Liver (tissue), 9 donors: ENCODE measurements around the gene GLRA3. TPM values are rescaled to one million over a fixed set of nuclear protein-coding genes. Genes with fewer than 3 reads are reported as not detected.

ENCODE experiments used
- DNase-seq: peaks from one replicate; pipeline ENCODE4 v3.0.0-alpha.2; 2017; ENCODE audit warnings: low spot score
- H3K27ac ChIP-seq, 2 donors: one replicate each; pipeline ENCODE4 v1.7.0; 2013; ENCODE audit warnings: inconsistent platforms in 2 of 2, low read length in 2 of 2, control low read depth in 1 of 2, low read depth in 1 of 2, mild to moderate bottlenecking in 1 of 2
- H3K27me3 ChIP-seq, 4 donors: one replicate each; pipeline versions ENCODE4 v1.6.1 to v1.7.0; 2013; ENCODE audit warnings: low read length in 3 of 4, inconsistent platforms in 1 of 4, mild to moderate bottlenecking in 1 of 4, moderate library complexity in 1 of 4; ENCODE audit not compliant: control insufficient read depth in 4 of 4, insufficient read depth in 4 of 4
- H3K36me3 ChIP-seq, 4 donors: one replicate each; pipeline versions ENCODE4 v1.6.1 to v1.7.0; 2013; ENCODE audit warnings: low read length in 3 of 4, mild to moderate bottlenecking in 3 of 4, low read depth in 1 of 4, moderate library complexity in 1 of 4; ENCODE audit not compliant: control insufficient read depth in 4 of 4, insufficient read depth in 3 of 4
- H3K4me1 ChIP-seq, 4 donors: one replicate each; pipeline versions ENCODE4 v1.6.1 to v1.7.0; 2013; ENCODE audit warnings: low read length in 3 of 4, mild to moderate bottlenecking in 3 of 4, moderate library complexity in 1 of 4; ENCODE audit not compliant: control insufficient read depth in 4 of 4, insufficient read depth in 4 of 4
- H3K4me3 ChIP-seq, 3 donors: one replicate each; pipeline versions ENCODE4 v1.6.1 to v1.7.0; 2013; ENCODE audit warnings: low read length in 3 of 3, control low read depth in 1 of 3, low read depth in 1 of 3, mild to moderate bottlenecking in 1 of 3
- H3K9ac ChIP-seq, 2 donors: one replicate each; pipeline ENCODE4 v1.7.0; 2013; ENCODE audit warnings: low read length in 2 of 2, mild to moderate bottlenecking in 2 of 2, moderate library complexity in 2 of 2, control low read depth in 1 of 2, low read depth in 1 of 2
- H3K9me3 ChIP-seq, 4 donors: one replicate each; pipeline versions ENCODE4 v1.6.1 to v1.7.0; 2013; ENCODE audit warnings: low read length in 3 of 4; ENCODE audit not compliant: control insufficient read depth in 4 of 4
- EGR1 ChIP-seq, 2 donors: IDR thresholded peaks; 2 replicates each; pipeline ENCODE4 v1.6.1; 2016 to 2018; ENCODE audit warnings: antibody characterized with exemption in 2 of 2, low read depth in 2 of 2
- FOXA1 ChIP-seq: IDR thresholded peaks from 2 replicates; pipeline ENCODE4 v1.6.1; 2016; ENCODE audit warnings: antibody characterized with exemption
- FOXA2 ChIP-seq: IDR thresholded peaks from 2 replicates; pipeline ENCODE4 v1.6.1; 2016; ENCODE audit warnings: antibody characterized with exemption
- GABPA ChIP-seq, 2 donors: IDR thresholded peaks in 1 of 2; conservative IDR thresholded peaks in 1 of 2; 2 replicates each; pipeline ENCODE4 v1.6.1; 2016; ENCODE audit warnings: antibody characterized with exemption in 2 of 2, mild to moderate bottlenecking in 1 of 2, moderate library complexity in 1 of 2
- HNF4A ChIP-seq, 2 donors: conservative IDR thresholded peaks; 2 replicates each; pipeline ENCODE4 v1.6.1; 2016; ENCODE audit warnings: antibody characterized with exemption in 2 of 2, mild to moderate bottlenecking in 2 of 2
- HNF4G ChIP-seq: IDR thresholded peaks from 2 replicates; pipeline ENCODE4 v1.6.1; 2016; ENCODE audit warnings: antibody characterized with exemption
- JUND ChIP-seq, 2 donors: IDR thresholded peaks; 2 replicates each; pipeline ENCODE4 v1.6.1; 2016; ENCODE audit warnings: antibody characterized with exemption in 2 of 2
- NR2F2 ChIP-seq: IDR thresholded peaks from 2 replicates; pipeline ENCODE4 v1.6.1; 2016; ENCODE audit warnings: antibody characterized with exemption
- RAD21 ChIP-seq, 2 donors: IDR thresholded peaks; 2 replicates each; pipeline ENCODE4 v1.6.1; 2016; ENCODE audit warnings: antibody characterized with exemption in 2 of 2, mild to moderate bottlenecking in 2 of 2
- RXRA ChIP-seq, 2 donors: IDR thresholded peaks; 2 replicates each; pipeline ENCODE4 v1.6.1; 2017 to 2018; ENCODE audit warnings: antibody characterized with exemption in 2 of 2, mild to moderate bottlenecking in 1 of 2
- SP1 ChIP-seq: IDR thresholded peaks from 2 replicates; pipeline ENCODE4 v1.6.1; 2018; ENCODE audit warnings: antibody characterized with exemption, mild to moderate bottlenecking
- TAF1 ChIP-seq: conservative IDR thresholded peaks from 2 replicates; pipeline ENCODE4 v1.6.1; 2016; ENCODE audit warnings: antibody characterized with exemption, mild to moderate bottlenecking
- YY1 ChIP-seq: IDR thresholded peaks from 2 replicates; pipeline ENCODE4 v1.6.1; 2016; ENCODE audit warnings: antibody characterized with exemption, mild to moderate bottlenecking
- ZBTB33 ChIP-seq: IDR thresholded peaks from 2 replicates; pipeline ENCODE4 v1.6.1; 2016; ENCODE audit warnings: antibody characterized with exemption
- WGBS: extraction: QIAGEN DNeasy Blood & Tissue Kit; methylation state at CpG from one replicate; pipeline ENCODE4 v1.1.7; 2013; 5-methylcytosine and 5-hydroxymethylcytosine counted together
- polyA plus RNA-seq, 2 donors: library from polyadenylated mRNA; stranded (reverse) in 1 of 2; unstranded in 1 of 2; fragments of 200-250 nt in 1 of 2; fragments of >200 nt in 1 of 2; fragmentation: Nextera tagmentation in 1 of 2; extraction: Ambion mirVana in 1 of 2; gene quantifications; one replicate each; pipeline versions ENCODE4 v1.2.1 to v1.2.3, GENCODE V29; 2013 to 2015
- total RNA-seq, 2 donors: library from RNA; depleted of rRNA; stranded (reverse); fragments of >200 nt; gene quantifications; one replicate each; pipeline ENCODE4 v1.2.3, GENCODE V29; 2014
- TF ChIP-seq, protein P1 (sequence below): IDR thresholded peaks from 2 replicates; pipeline ENCODE4 v1.6.1; 2016; ENCODE audit warnings: antibody characterized with exemption
- TF ChIP-seq, protein P2 (sequence below): IDR thresholded peaks from 2 replicates; pipeline ENCODE4 v1.6.1; 2016; ENCODE audit warnings: antibody characterized with exemption
- donor health status: healthy.
- donor health status: healthy.
- donor health status: healthy.
- donor health status: healthy.
- donor health status: healthy.

Gene GLRA3
- total and polyA plus RNA-seq, 4 donors: not detected

GRCh38 chr4:174815282-174815681 is 13.8 kb downstream of the GLRA3 start:
- H3K9me3 ChIP-seq: no peaks in the 10 kb centered on the region
- no peak overlapping the region for H3K9ac ChIP-seq
- H3K27ac ChIP-seq: no peak overlapping the region
- no peaks in the 10 kb centered on the region for H3K36me3 ChIP-seq
- TF ChIP-seq RAD21 (IDR thresholded peaks at IDR 0.05): no peak
- no peak for TF ChIP-seq GABPA (IDR thresholded peaks at IDR 0.05 in 1 of 2, conservative IDR thresholded peaks at IDR 0.05 in 1 of 2)
- no peak for TF ChIP-seq FOXA1
- TF ChIP-seq TAF1: no peak
- no peak for TF ChIP-seq ZBTB33
- no peak for TF ChIP-seq HNF4G
- TF ChIP-seq FOXA2: no peak
- no peak for TF ChIP-seq RXRA (IDR thresholded peaks at IDR 0.05)
- TF ChIP-seq HNF4A (conservative IDR thresholded peaks at IDR 0.05): no peak
- TF ChIP-seq, protein P1, sequence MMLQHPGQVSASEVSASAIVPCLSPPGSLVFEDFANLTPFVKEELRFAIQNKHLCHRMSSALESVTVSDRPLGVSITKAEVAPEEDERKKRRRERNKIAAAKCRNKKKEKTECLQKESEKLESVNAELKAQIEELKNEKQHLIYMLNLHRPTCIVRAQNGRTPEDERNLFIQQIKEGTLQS: no peak
- no peak for TF ChIP-seq YY1
- TF ChIP-seq EGR1 (IDR thresholded peaks at IDR 0.05; ENCODE audit: low read depth in 2 of 2): no peak
- H3K4me1 ChIP-seq: no peaks in the 10 kb centered on the region
- WGBS: 75% methylated on average over 3 of the region's 3 CpGs
- no peak for DNase-seq
- H3K27me3 ChIP-seq: no peaks in the 10 kb centered on the region
- no peak overlapping the region for H3K4me3 ChIP-seq

DNA sequence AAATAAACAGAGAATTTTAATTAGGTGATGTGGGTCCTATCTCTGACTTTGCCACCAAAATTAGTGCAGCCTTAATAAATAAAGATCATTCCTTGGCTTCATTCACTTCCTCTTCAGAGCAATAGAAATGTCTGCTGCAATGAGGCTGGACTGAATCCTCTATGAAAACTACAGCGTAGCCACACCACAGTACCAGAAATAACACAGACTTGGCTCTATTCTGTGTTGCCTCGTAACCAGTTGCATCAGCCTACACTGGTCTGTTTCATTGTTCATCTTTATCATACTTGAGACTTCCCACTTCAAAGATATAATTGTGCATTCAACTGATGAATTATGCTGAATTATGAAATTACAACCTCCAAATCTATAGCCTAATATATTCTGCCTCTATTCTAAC is 15.8 kb downstream of the GLRA3 start:
- Histone ChIP-seq H3K27ac (no peak overlapping the region), H3K36me3 (no peaks in the 10 kb centered on the region), H3K27me3 (no peaks in the 10 kb centered on the region), H3K4me1 (no peaks in the 10 kb centered on the region), H3K9ac (no peak overlapping the region), H3K4me3 (no peak overlapping the region), H3K9me3 (no peaks in the 10 kb centered on the region)
- WGBS: 62% methylated on average over 2 of the region's 2 CpGs
- no peak for DNase-seq
- no peak for TF ChIP-seq EGR1 (IDR thresholded peaks at IDR 0.05; ENCODE audit: low read depth in 2 of 2)
- no peak for TF ChIP-seq GABPA (IDR thresholded peaks at IDR 0.05 in 1 of 2, conservative IDR thresholded peaks at IDR 0.05 in 1 of 2)
- no peak for TF ChIP-seq ZBTB33
- no peak for TF ChIP-seq YY1
- no peak for TF ChIP-seq RAD21 (IDR thresholded peaks at IDR 0.05)
- TF ChIP-seq SP1: no peak
- no peak for TF ChIP-seq TAF1
- TF ChIP-seq, protein P2, sequence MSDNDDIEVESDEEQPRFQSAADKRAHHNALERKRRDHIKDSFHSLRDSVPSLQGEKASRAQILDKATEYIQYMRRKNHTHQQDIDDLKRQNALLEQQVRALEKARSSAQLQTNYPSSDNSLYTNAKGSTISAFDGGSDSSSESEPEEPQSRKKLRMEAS: no peak
- TF ChIP-seq NR2F2: no peak
- TF ChIP-seq JUND (IDR thresholded peaks at IDR 0.05): no peak
- TF ChIP-seq, protein P1: no peak
- TF ChIP-seq FOXA2: no peak
- no peak for TF ChIP-seq FOXA1
- no peak for TF ChIP-seq HNF4A (conservative IDR thresholded peaks at IDR 0.05)
